GM08714 (cell line): ENCODE results near the gene POFUT2.

Experiments used
- H3K4me3 ChIP-seq: fragments of 200-500 bp; sonication (Bioruptor generic); 2 replicates; pipeline ENCODE4 v1.5.1; 2014; ENCODE audit warnings: mild to moderate bottlenecking, low read length, inconsistent platforms
- ZNF274 ChIP-seq: IDR thresholded peaks from 2 replicates; pipeline ENCODE4 v1.6.1; 2012; ENCODE audit warnings: mild to moderate bottlenecking, low read depth, low read length

POFUT2 gene

GRCh38 chr21:45287438-45288391 lies at the start of gene POFUT2:
POFUT2 (minus strand) TSS chr21:45287895; CDS start chr21:45287871, 24 bp downstream.
- H3K4me3 ChIP-seq, result peak within 1 kb of the TSS; percentile 85
- TF ChIP-seq ZNF274, result no peak

GRCh38 chr21:45336870-45337269 lies 49.2 kb upstream of the POFUT2 start:
- TF ChIP-seq ZNF274, result no peak
- no peak overlapping the region for H3K4me3 ChIP-seq

- no peak for TF ChIP-seq ZNF274
These were observed 48.8 kb upstream of the POFUT2 start for GRCh38 chr21:45336535-45336810.

DNA sequence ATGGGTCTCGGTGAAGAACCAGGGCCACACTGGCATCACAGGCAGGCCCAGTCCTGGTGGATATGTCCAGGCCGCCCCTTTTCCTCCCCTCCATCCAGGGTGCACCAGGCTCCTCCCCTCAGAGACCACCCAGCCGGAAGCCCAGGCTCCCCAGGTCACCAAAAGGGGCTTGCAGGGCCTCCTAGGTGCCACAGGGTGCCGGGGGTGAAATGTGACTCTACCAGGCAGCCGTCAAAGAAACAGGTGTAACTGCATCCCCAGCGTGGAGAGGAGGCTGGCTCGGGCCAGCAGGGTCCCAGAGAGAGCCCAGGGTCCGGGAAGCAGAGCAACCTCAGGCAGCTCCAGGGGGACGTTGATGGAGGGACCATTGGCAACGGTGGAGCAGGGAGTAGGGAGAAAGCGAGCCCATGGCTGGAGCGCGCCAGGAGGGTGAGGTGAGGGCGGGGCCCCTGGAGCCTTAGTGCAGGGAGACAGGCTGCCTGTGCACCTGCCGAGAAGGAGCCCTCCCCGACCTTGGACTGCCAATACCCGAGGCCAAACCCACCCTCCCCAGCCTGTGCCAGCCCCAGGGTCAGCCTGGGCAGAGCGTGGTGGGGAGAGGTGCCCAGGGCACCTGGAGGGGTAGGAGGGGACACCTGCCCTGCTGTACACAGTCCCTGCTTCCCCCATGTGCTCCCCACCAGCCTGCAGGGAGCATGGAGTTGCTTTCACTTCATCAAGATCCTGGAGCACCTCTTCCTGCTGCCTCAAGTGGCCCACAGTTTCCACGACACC lies 48.3 kb upstream of the POFUT2 start:
- TF ChIP-seq ZNF274, result no peak
- no peak overlapping the region for H3K4me3 ChIP-seq

More at GRCh38 chr21:45336535-45336810, 48.8 kb upstream of the POFUT2 start:
- no peak overlapping the region for H3K4me3 ChIP-seq

DNA sequence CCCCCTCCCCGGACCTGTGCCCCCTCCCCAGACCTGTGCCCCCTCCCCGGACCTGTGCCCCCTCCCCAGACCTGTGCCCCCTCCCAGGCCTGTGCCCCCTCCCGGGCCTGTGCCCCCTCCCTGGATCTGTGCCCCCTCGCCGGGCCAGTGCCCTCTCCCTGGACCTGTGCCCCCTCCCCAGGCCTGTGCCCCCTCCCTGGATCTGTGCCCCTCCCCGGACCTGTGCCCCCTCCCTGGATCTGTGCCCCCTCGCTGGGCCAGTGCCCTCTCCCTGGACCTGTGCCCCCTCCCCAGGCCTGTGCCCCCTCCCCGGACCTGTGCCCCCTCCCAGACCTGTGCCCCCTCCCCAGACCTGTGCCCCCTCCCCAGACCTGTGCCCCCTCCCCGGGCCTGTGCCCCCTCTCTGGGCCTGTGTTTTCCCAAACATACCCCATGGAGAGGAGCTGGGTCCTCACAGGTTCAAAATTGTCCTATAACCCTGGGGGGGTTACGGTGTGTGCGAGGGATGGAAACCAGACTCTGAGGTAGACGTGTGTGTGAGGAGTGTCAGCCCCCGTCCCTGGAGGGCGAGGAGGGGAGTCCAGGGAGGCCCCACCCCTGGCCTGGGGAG lies 47.6 kb upstream of the POFUT2 start:
- no peak overlapping the region for H3K4me3 ChIP-seq
- TF ChIP-seq ZNF274, result no peak

GRCh38 chr21:45334591-45335081 lies 46.9 kb upstream of the POFUT2 start:
- no peak for TF ChIP-seq ZNF274
- no peak overlapping the region for H3K4me3 ChIP-seq

DNA sequence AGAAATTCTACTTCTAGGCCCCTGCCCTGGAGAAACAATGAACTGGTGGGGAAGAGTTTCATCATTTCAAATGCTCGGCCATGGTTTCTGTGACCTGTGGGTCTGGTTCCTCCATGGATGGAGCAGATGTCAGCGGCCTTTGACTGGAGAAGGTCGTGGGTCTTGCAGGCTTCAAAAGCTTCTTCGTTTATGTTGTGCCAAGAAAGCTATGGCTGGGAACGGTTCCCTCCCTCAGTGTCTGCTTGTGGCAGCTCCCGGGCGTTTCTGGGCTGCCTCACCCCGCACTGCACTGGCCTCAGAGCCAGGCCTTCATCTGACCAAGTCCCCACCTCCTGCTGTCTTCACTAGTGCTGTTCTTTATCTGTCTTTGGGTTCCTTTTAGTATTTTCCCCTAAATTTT lies 46.4 kb upstream of the POFUT2 start:
- H3K4me3 ChIP-seq, result no peak overlapping the region
- no peak for TF ChIP-seq ZNF274

GRCh38 chr21:45333583-45334121 lies 46.0 kb upstream of the POFUT2 start:
- H3K4me3 ChIP-seq, result no peak overlapping the region
- no peak for TF ChIP-seq ZNF274

DNA sequence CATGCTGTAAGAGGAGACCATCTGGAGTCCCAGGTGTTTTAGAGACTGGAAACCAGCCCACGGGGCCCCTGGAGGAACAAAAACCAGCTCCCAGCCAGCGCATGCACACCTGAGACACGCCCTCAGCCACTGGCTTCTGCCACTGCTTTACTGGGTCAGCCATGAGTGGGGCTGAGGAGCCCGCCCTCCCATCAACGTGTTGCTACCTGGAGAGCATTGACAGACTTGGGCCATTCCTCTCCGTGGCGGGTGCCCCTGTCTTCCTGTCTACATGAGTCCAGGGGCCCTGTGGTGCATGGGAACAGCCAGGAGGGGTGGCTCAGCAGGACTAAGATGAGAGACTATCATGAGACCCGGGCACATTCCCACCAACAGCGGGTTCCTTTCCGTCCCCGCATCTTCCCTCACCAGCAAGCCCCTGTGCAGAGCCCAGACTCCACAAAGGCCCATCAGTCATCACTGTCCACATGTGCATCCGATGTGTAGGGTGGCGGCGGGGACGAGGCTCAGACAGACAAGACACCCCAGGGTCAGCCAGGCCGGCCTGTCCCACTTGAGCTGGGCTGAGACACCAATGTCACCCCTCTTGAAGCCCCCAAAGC lies 45.4 kb upstream of the POFUT2 start:
- TF ChIP-seq ZNF274, result no peak

DNA sequence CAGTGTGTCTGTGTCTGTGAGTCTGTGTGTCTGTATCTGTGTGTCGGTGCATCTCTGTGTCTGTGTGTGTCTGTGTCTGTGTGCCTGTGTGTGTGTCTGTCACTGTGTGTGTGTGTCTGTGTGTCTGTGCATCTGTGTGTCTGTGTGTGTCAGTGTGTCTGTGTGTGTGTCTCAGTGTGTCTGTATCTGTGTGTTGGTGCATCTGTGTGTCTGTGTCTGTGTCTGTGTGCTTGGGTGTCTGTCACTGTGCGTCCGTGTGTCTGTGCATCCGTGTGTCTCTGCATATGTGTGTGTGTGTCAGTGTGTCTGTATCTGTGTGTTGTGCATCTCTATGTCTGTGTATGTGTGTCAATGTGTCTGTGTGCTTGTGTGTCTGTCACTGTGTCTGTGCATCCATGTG lies 44.7 kb upstream of the POFUT2 start:
- no peak for TF ChIP-seq ZNF274
- no peak overlapping the region for H3K4me3 ChIP-seq

More for the DNA sequence above, 45.4 kb upstream of the POFUT2 start:
- H3K4me3 ChIP-seq, result no peak overlapping the region

- no peak for TF ChIP-seq ZNF274
- no peak overlapping the region for H3K4me3 ChIP-seq
These were observed 43.9 kb upstream of the POFUT2 start for GRCh38 chr21:45331531-45332147.

- TF ChIP-seq ZNF274, result no peak
These were observed 43.2 kb upstream of the POFUT2 start for GRCh38 chr21:45330851-45331261.

DNA sequence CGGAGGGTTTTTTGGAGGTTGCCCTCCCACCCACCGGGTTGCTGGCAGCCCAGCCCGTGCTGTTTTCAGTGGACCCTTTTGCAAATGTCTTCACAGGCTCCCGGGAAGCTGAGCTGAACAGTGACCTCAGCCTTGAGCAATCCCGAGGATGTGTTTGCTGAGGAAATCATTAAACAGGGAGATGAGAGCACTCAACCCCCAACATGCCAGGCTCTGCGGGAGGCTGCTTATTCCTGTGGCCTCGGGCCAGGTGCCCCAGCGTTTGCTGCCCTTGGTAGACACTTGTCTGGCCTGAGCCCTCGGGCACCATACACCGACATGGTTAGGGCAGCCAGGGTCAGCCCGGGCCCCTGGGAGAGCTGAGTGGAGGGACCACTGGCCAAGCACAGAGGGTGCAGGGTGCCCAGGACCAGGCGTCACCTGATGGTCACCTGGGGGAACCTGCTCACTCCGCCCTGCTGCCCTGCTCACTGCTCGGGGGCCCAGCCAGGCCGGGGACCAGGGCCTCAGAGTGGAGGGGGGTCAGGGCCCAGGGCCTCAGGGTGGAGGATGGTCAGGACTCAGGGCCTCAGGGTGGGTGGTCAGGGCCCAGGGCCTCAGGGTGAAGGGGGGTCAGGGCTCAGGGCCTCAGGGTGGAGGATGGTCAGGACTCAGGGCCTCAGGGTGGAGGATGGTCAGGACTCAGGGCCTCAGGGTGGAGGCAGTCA lies 42.5 kb upstream of the POFUT2 start:
- TF ChIP-seq ZNF274, result no peak
- H3K4me3 ChIP-seq, result no peak overlapping the region

More at GRCh38 chr21:45330851-45331261, 43.2 kb upstream of the POFUT2 start:
- no peak overlapping the region for H3K4me3 ChIP-seq
